ENCODE data around the gene PRSS56. TPM values are rescaled to one million over a fixed set of nuclear protein-coding genes. Genes with fewer than 3 reads are reported as not detected.
A peak's percentile ranks its signal among the peaks of the same experiment; 100 is the strongest.

The PRSS56 gene
- total and polyA plus RNA-seq, 2 of the 13 experiments (the other 11 are each of a cell fraction or from before 2014, with no cell fraction given): not detected

GRCh38 chr2:232574674-232575403 lies 54.7 kb downstream of the PRSS56 start:
- ATAC-seq (peak; percentile 98), DNase-seq (ENCODE audit: low spot score) (peak; percentile 90), FAIRE-seq (peak; percentile 77)
- Histone ChIP-seq H3K36me3 (replicated peaks in 1 of 2; ENCODE audit: control insufficient read depth in 1 of 2, insufficient read depth in 2 of 2, low read length in 2 of 2) (peaks cover 9 to 30% of the 10 kb centered on the region in 2 experiments), H3K27ac (ENCODE audit: extremely low read length, insufficient read depth, low read length) (peak overlapping the region; percentile 82), H3K79me2 (ENCODE audit: insufficient read depth, low read length) (no peaks in the 10 kb centered on the region), H3K4me2 (ENCODE audit: low read depth, low read length) (peak overlapping the region; percentile 63), H3K9me3 (ENCODE audit: low read length) (no peaks in the 10 kb centered on the region), H3K27me3 (ENCODE audit: control insufficient read depth in 1 of 2, insufficient read depth in 2 of 2, low read length in 2 of 2) (no peaks in the 10 kb centered on the region), H3K4me1 (ENCODE audit: insufficient read depth, low read length) (peaks cover 50% of the 10 kb centered on the region), H2AFZ (ENCODE audit: low read length) (no peak overlapping the region), H3K4me3 (replicated peaks in 1 of 3; ENCODE audit: insufficient read depth in 1 of 3, low read depth in 2 of 3, low read length in 3 of 3) (peak overlapping the region in 1 of 3 experiments; percentile 15; a peak in 1 of 6 replicates), H4K20me1 (ENCODE audit: insufficient read depth, low read length) (no peaks in the 10 kb centered on the region), H3K9ac (ENCODE audit: insufficient read depth, low read depth, low read length) (peak overlapping the region; percentile 40)
- 31% methylated on average over 5 of the region's 5 CpGs for WGBS (ENCODE audit: low lambda C conversion rate)
- in situ Hi-C loops (cut with HindIII; ENCODE audit: extremely low pct_ligation_motif_present, low pct_unique_long_range_greater_than_20kb) (no loop called here), intact Hi-C loops (cut with micrococcal nuclease; ENCODE audit: unreplicated experiment) (loop anchor here (1.0 kb wide), 1 partner anchor 25 kb away; the partner anchor contains the start of genes EIF4E2 and TIGD1)
- no TSS peak for BruUV-seq (replicated peaks)
- CTCF ChIA-PET (ENCODE audit: low intra/inter-chr PET ratio, low total read pairs): no interaction called here
- POLR2A ChIA-PET: interaction anchor here (1.9 kb wide), 1 partner anchor 24 kb away, joined by 10 read pairs; the partner anchor contains the start of genes EIF4E2 and TIGD1
- TF ChIP-seq SUZ12 (IDR thresholded peaks at IDR 0.05; ENCODE audit: low read depth, low read length) (no peak), SPEN (CRISPR knock-in tag; IDR thresholded peaks at IDR 0.05; ENCODE audit: low read depth) (peak; percentile 44; the same call in 1 of the 2 replicates), ATAD3A (CRISPR knock-in tag; IDR thresholded peaks at IDR 0.05) (no peak), HINFP (CRISPR knock-in tag; IDR thresholded peaks at IDR 0.05; ENCODE audit: low read depth) (no peak), MED8 (CRISPR knock-in tag; IDR thresholded peaks at IDR 0.05; ENCODE audit: insufficient replicate concordance) (peak; percentile 30), SALL1 (CRISPR knock-in tag; IDR thresholded peaks at IDR 0.05) (peak; percentile 44; the same call in 1 of the 2 replicates), HOXA3 (CRISPR knock-in tag; IDR thresholded peaks at IDR 0.05) (peak; percentile 44; the same call in 1 of the 2 replicates), JARID2 (CRISPR knock-in tag; IDR thresholded peaks at IDR 0.05; ENCODE audit: insufficient replicate concordance) (no peak), ZFP90 (CRISPR knock-in tag; IDR thresholded peaks at IDR 0.05; ENCODE audit: borderline replicate concordance) (0 out of 2 replicates have a peak, but pooled peaks have one; percentile 52), ZC3H4 (CRISPR knock-in tag; IDR thresholded peaks at IDR 0.05; ENCODE audit: borderline replicate concordance) (no peak), PATZ1 (CRISPR knock-in tag; IDR thresholded peaks at IDR 0.05) (no peak), MEIS2 (CRISPR knock-in tag; IDR thresholded peaks at IDR 0.05) (no peak), KDM5A (IDR thresholded peaks at IDR 0.05; ENCODE audit: borderline replicate concordance, low read length) (no peak), SAFB2 (CRISPR knock-in tag; IDR thresholded peaks at IDR 0.05; ENCODE audit: borderline replicate concordance, low read depth) (no peak), PRDM10 (CRISPR knock-in tag; IDR thresholded peaks at IDR 0.05; ENCODE audit: low read depth) (no peak; the same call in 1 of the 2 replicates), SRY (CRISPR knock-in tag; IDR thresholded peaks at IDR 0.05) (no peak), NR3C1 (CRISPR knock-in tag; IDR thresholded peaks at IDR 0.05) (no peak)

Data from HepG2 (cell line).